Measurements from ENCODE around the gene LPP. TPM values are rescaled to one million over a fixed set of nuclear protein-coding genes. Genes with fewer than 3 reads are reported as not detected.

LPP gene
- total RNA-seq, 4 donors from 2014 or later: 45.9 to 81.1 (median 63.0) TPM

DNA sequence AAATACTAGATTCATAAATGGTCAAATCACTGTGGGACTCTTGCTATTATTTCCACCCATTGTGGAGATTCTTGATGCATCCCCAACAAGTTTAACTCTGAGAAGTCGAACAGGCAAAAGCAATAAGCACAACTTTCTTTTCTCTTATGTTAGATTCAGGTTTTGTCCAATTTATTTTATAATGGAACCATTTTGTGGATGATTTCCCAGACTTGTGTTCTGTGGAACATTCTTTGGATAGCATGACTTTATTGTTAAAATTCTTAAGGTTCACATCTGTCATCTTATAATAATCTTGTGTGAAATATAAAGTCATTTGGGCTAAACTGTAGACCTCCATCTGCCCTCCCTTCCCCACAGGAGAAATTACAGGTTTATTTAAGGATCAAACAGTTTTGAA lies 213.7 kb downstream of the LPP start:
- H3K4me3 ChIP-seq (ENCODE audit: low read depth, poor library complexity, severe bottlenecking): no peak overlapping the region
- 59 to 64% methylated on average over 1 of the region's 1 CpG for WGBS, 2 donors
- intact Hi-C loops (cut with DNase I; ENCODE audit: low total_unique reads): no loop called here
- no peak for TF ChIP-seq POLR2A (IDR thresholded peaks at IDR 0.05)
- TF ChIP-seq CTCF (IDR thresholded peaks at IDR 0.05): no peak
- no peak for DNase-seq (ENCODE audit: low spot score in 2 of 2)

DNA sequence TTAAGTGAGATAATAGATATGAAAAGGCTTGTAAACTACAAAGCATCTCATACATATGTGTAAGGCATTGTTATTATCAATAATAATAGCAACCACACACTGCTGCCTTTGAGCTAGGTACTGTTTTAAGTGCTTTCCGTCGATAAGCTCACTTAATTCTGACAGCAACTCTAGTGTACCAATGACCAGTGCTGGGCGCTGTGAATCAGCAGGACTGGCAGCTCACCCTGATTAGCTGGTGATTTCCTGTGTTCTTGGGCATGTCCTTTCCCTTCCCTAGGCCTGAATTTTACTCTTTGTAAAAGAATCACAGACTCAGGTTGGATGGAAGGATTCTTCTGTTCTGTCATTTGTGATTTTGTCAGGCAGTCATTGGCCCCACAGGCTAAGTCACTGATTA lies 215.6 kb downstream of the LPP start:
- no peak for DNase-seq (ENCODE audit: low spot score in 2 of 2)
- no peak overlapping the region for H3K4me3 ChIP-seq (ENCODE audit: low read depth, poor library complexity, severe bottlenecking)
- WGBS, 2 donors: 96 to 98% methylated on average over 3 of the region's 3 CpGs
- intact Hi-C loops (cut with DNase I; ENCODE audit: low total_unique reads): no loop called here
- TF ChIP-seq POLR2A (IDR thresholded peaks at IDR 0.05) (no peak), CTCF (IDR thresholded peaks at IDR 0.05) (no peak)

- WGBS, 2 donors: 86 to 94% methylated on average over 15 of the region's 15 CpGs
- intact Hi-C loops (cut with DNase I; ENCODE audit: low total_unique reads): no loop called here
- no peak for DNase-seq (ENCODE audit: low spot score in 2 of 2)
- no peak for TF ChIP-seq POLR2A (IDR thresholded peaks at IDR 0.05)
- H3K4me3 ChIP-seq (ENCODE audit: low read depth, poor library complexity, severe bottlenecking): no peak overlapping the region
Observed at GRCh38 chr3:188370081-188370830, 216.3 kb downstream of the LPP start.

- intact Hi-C loops (cut with DNase I; ENCODE audit: low total_unique reads): no loop called here
- WGBS, 2 donors: 96 to 98% methylated on average over 4 of the region's 4 CpGs
Observed at GRCh38 chr3:188378786-188379185, 224.8 kb downstream of the LPP start.

GRCh38 chr3:188380252-188380651 lies 226.3 kb downstream of the LPP start:
- 39 to 44% methylated on average over 2 of the region's 2 CpGs for WGBS, 2 donors
- no peak for TF ChIP-seq POLR2A (IDR thresholded peaks at IDR 0.05)
- TF ChIP-seq CTCF (IDR thresholded peaks at IDR 0.05): no peak
- no peak for DNase-seq (ENCODE audit: low spot score in 2 of 2)
- intact Hi-C loops (cut with DNase I; ENCODE audit: low total_unique reads): no loop called here
- H3K4me3 ChIP-seq (ENCODE audit: low read depth, poor library complexity, severe bottlenecking): no peak overlapping the region

More at GRCh38 chr3:188378786-188379185, 224.8 kb downstream of the LPP start:
- TF ChIP-seq CTCF (IDR thresholded peaks at IDR 0.05): no peak
- TF ChIP-seq POLR2A (IDR thresholded peaks at IDR 0.05): no peak
- no peak for DNase-seq (ENCODE audit: low spot score in 2 of 2)
- H3K4me3 ChIP-seq (ENCODE audit: low read depth, poor library complexity, severe bottlenecking): no peak overlapping the region

DNA sequence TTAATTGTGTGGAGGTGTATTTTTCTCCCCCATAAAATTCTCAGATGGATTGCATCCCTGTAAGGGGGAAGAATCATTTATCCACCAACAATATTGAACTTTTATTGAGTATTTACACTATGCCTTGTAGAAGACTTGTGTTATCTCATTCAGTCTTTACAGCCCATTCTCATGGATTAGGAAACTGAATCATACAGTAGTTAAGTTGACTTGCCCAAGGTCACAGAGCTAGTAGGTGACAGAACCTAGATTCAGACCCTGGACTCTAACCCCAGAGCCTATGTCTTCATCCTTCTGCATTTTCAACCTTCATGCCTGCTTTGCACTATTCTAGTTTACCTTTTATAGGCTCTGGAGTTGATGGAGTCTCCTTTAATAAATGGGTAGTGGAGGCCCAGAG lies 226.8 kb downstream of the LPP start:
- no peak overlapping the region for H3K4me3 ChIP-seq (ENCODE audit: low read depth, poor library complexity, severe bottlenecking)
- DNase-seq (ENCODE audit: low spot score in 2 of 2): no peak
- no peak for TF ChIP-seq POLR2A (IDR thresholded peaks at IDR 0.05)
- no peak for TF ChIP-seq CTCF (IDR thresholded peaks at IDR 0.05)
- intact Hi-C loops (cut with DNase I; ENCODE audit: low total_unique reads): no loop called here
